H9 (cell line): ENCODE measurements around the gene NR1D1. TPM values are rescaled to one million over a fixed set of nuclear protein-coding genes. Genes with fewer than 3 reads are reported as not detected.
A peak's percentile ranks its signal among the peaks of the same experiment; 100 is the strongest.

Source experiments
- DNase-seq: peaks from one replicate; pipeline ENCODE4 v3.0.0-alpha.2; 2017
- H2AFZ ChIP-seq: one replicate; pipeline ENCODE4 v1.6.1; 2013; ENCODE audit warnings: mild to moderate bottlenecking, low read length, control low read depth, moderate library complexity
- H2AK5ac ChIP-seq: 2 replicates; pipeline ENCODE4 v1.6.1; 2013; ENCODE audit warnings: low read length, control low read depth, mixed read lengths; ENCODE audit not compliant: insufficient read length
- H2BK120ac ChIP-seq: one replicate; pipeline ENCODE4 v1.6.1; 2013; ENCODE audit warnings: low read depth, mild to moderate bottlenecking, low read length, control low read depth, inconsistent platforms; ENCODE audit not compliant: poor library complexity, severe bottlenecking
- H2BK12ac ChIP-seq: 2 replicates; pipeline ENCODE4 v1.6.1; 2013; ENCODE audit warnings: low read length, control low read depth, mixed read lengths, low read depth; ENCODE audit not compliant: insufficient read length
- H2BK15ac ChIP-seq: 2 replicates; pipeline ENCODE4 v1.6.1; 2013; ENCODE audit warnings: low read depth, low read length, control low read depth
- H2BK20ac ChIP-seq: one replicate; pipeline ENCODE4 v1.6.1; 2013; ENCODE audit warnings: low read depth, mild to moderate bottlenecking, low read length, control low read depth, inconsistent platforms; ENCODE audit not compliant: poor library complexity, severe bottlenecking
- H2BK5ac ChIP-seq: 2 replicates; pipeline ENCODE4 v1.6.1; 2013; ENCODE audit warnings: low read length, control low read depth, mixed read lengths; ENCODE audit not compliant: insufficient read length
- H3K14ac ChIP-seq: 2 replicates; pipeline ENCODE4 v1.6.1; 2013; ENCODE audit warnings: low read length, control low read depth; ENCODE audit not compliant: insufficient read depth
- H3K18ac ChIP-seq: 2 replicates; pipeline ENCODE4 v1.6.1; 2013; ENCODE audit warnings: low read depth, mild to moderate bottlenecking, mixed read lengths, low read length, control low read depth; ENCODE audit not compliant: insufficient read length
- H3K23ac ChIP-seq: 2 replicates; pipeline ENCODE4 v1.6.1; 2013; ENCODE audit warnings: low read length, control low read depth, mixed read lengths, low read depth; ENCODE audit not compliant: insufficient read length
- H3K23me2 ChIP-seq: 2 replicates; pipeline ENCODE4 v1.6.1; 2013; ENCODE audit warnings: low read depth, mild to moderate bottlenecking, mixed read lengths, low read length, control low read depth; ENCODE audit not compliant: insufficient read length, poor library complexity, severe bottlenecking
- H3K27ac ChIP-seq: 2 replicates; pipeline ENCODE4 v1.5.1; 2013; ENCODE audit warnings: low read length, control low read depth, mixed read lengths, low read depth; ENCODE audit not compliant: insufficient read length
- H3K27me3 ChIP-seq: 2 replicates; pipeline ENCODE4 v1.6.1; 2013; ENCODE audit warnings: low read length, control low read depth, inconsistent platforms; ENCODE audit not compliant: insufficient read depth
- H3K4ac ChIP-seq: 2 replicates; pipeline ENCODE4 v1.6.1; 2013; ENCODE audit warnings: low read depth, mild to moderate bottlenecking, control low read depth, inconsistent platforms, low read length, moderate library complexity
- H3K4me1 ChIP-seq: 2 replicates; pipeline ENCODE4 v1.6.1; 2013; ENCODE audit warnings: low read length, control low read depth, inconsistent platforms; ENCODE audit not compliant: insufficient read depth
- H3K4me2 ChIP-seq: 2 replicates; pipeline ENCODE4 v1.6.1; 2013; ENCODE audit warnings: low read length, control low read depth, mixed read lengths; ENCODE audit not compliant: insufficient read length, insufficient read depth
- H3K56ac ChIP-seq: 2 replicates; pipeline ENCODE4 v1.6.1; 2013; ENCODE audit warnings: low read depth, mild to moderate bottlenecking, mixed read lengths, low read length, control low read depth; ENCODE audit not compliant: insufficient read length
- H3K79me1 ChIP-seq: 2 replicates; pipeline ENCODE4 v1.6.1; 2013; ENCODE audit warnings: low read depth, mild to moderate bottlenecking, moderate library complexity, low read length, control low read depth, inconsistent platforms; ENCODE audit not compliant: insufficient read depth, poor library complexity, severe bottlenecking
- H3K79me2 ChIP-seq: 2 replicates; pipeline ENCODE4 v1.6.1; 2013; ENCODE audit warnings: low read length, control low read depth, inconsistent platforms; ENCODE audit not compliant: insufficient read depth
- H3K9ac ChIP-seq: 2 replicates; pipeline ENCODE4 v1.6.1; 2013; ENCODE audit warnings: low read length, control low read depth, mixed read lengths; ENCODE audit not compliant: insufficient read length; ENCODE audit errors: extremely low read depth
- H3K9me3 ChIP-seq: one replicate; pipeline ENCODE4 v1.6.1; 2013; ENCODE audit warnings: low read depth, low read length, inconsistent platforms; ENCODE audit not compliant: control insufficient read depth
- H3T11ph ChIP-seq: one replicate; pipeline ENCODE4 v1.6.1; 2013; ENCODE audit warnings: mild to moderate bottlenecking, low read length, control low read depth, inconsistent platforms
- H4K20me1 ChIP-seq: one replicate; pipeline ENCODE4 v1.6.1; 2013; ENCODE audit not compliant: control insufficient read depth, insufficient read length, insufficient read depth
- H4K5ac ChIP-seq: 2 replicates; pipeline ENCODE4 v1.6.1; 2013; ENCODE audit warnings: low read depth, mild to moderate bottlenecking, mixed read lengths, low read length, control low read depth; ENCODE audit not compliant: insufficient read length
- H4K8ac ChIP-seq: replicated peaks from 2 replicates; pipeline ENCODE4 v1.6.1; 2013; ENCODE audit warnings: low read length, control low read depth, mixed read lengths, low read depth; ENCODE audit not compliant: insufficient read length
- H4K91ac ChIP-seq: 2 replicates; pipeline ENCODE4 v1.6.1; 2013; ENCODE audit warnings: low read depth, mild to moderate bottlenecking, moderate library complexity, mixed read lengths, low read length, control low read depth; ENCODE audit not compliant: insufficient read length
- H3K27ac Mint-ChIP-seq, 3 experiments: 2 replicates in 2 of 3; 3 replicates in 1 of 3; pipeline ENCODE4 v1.8.0; 2020 to 2021; ENCODE audit warnings: mixed read lengths in 3 of 3, mild to moderate bottlenecking in 1 of 3, moderate library complexity in 1 of 3
- H3K27me3 Mint-ChIP-seq: 2 replicates; pipeline ENCODE4 v1.8.0; 2021; ENCODE audit warnings: low read depth, mild to moderate bottlenecking, moderate library complexity, mixed read lengths
- H3K36me3 Mint-ChIP-seq, 3 experiments: 2 replicates in 2 of 3; 3 replicates in 1 of 3; pipeline ENCODE4 v1.8.0; 2020 to 2021; ENCODE audit warnings: low read depth in 3 of 3, mixed read lengths in 3 of 3; ENCODE audit not compliant: insufficient read depth in 1 of 3
- H3K4me1 Mint-ChIP-seq, 2 experiments: 2 replicates each; pipeline ENCODE4 v1.8.0; 2020; ENCODE audit warnings: mixed read lengths in 2 of 2
- H3K4me3 Mint-ChIP-seq, 2 experiments: 2 replicates in 1 of 2; 3 replicates in 1 of 2; pipeline ENCODE4 v1.8.0; 2020 to 2021; ENCODE audit warnings: mild to moderate bottlenecking in 2 of 2, mixed read lengths in 2 of 2, moderate library complexity in 1 of 2
- H3K9me3 Mint-ChIP-seq, 2 experiments: 2 replicates in 1 of 2; 3 replicates in 1 of 2; pipeline ENCODE4 v1.8.0; 2020; ENCODE audit warnings: mild to moderate bottlenecking in 2 of 2, mixed read lengths in 2 of 2, moderate library complexity in 1 of 2
- CTCF ChIP-seq: fragments of 200-600 bp; sonication (generic); conservative IDR thresholded peaks from 3 replicates; pipeline ENCODE4 v1.8.0; 2021; ENCODE audit warnings: antibody characterized with exemption, mild to moderate bottlenecking
- WGBS: extraction: QIAGEN DNeasy Blood & Tissue Kit; methylation state at CpG from one replicate; pipeline ENCODE4 v1.1.7; 2013; ENCODE audit warnings: missing lambda C conversion rate, low lambda C conversion rate, mixed read lengths; ENCODE audit not compliant: insufficient read length; ENCODE audit errors: extremely low coverage; 5-methylcytosine and 5-hydroxymethylcytosine counted together
- total RNA-seq: library from RNA; stranded (reverse); gene quantifications from 2 replicates; pipeline ENCODE4 v1.2.1, GENCODE V29; 2021

NR1D1 gene
- total RNA-seq, 1 experiment from 2014 or later = 8.6 TPM

DNA sequence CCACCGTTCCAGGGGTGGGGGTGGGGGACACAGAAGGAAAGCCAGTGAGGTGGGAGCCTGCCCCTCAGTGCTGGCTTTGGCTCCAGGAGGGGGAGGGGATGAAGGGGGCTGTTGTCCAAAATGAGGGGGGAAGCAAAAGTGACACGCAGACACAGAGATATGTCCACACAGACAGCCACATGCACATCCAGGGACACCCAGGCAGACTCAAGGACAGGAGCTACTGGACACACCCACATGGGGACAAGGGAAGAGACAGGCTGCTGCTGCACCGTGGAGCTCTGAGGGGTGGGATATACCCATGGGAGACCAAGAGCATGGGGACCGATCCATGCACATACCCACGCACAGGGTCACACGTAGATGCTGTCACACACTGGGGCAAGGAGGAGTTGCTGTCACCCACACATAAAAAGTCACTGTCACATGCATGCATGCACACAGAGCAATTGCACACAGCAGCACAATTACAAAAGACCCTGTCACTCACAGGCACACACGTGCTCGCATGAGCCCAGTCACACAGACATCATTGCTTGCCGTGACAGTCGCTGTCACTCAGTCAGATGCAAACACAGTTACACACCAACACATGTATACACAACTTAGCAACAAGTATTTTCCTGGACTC is 36.4 kb downstream of the NR1D1 start:
- no peak for TF ChIP-seq CTCF
- Histone ChIP-seq H3K23ac (no peak overlapping the region), H3K4me1 (peaks cover 14% of the 10 kb centered on the region), H3K9ac (no peak overlapping the region), H3K56ac (no peak overlapping the region), H2BK20ac (no peak overlapping the region), H3K4ac (no peak overlapping the region), H4K5ac (no peak overlapping the region), H3T11ph (no peak overlapping the region), H2BK120ac (no peak overlapping the region), H2AFZ (no peak overlapping the region), H2BK15ac (no peak overlapping the region), H4K8ac (no peak overlapping the region), H3K27me3 (peaks cover 2% of the 10 kb centered on the region; the same call in 1 of the 2 replicates), H3K9me3 (no peaks in the 10 kb centered on the region), H2BK5ac (no peak overlapping the region), H3K4me2 (peak overlapping the region; percentile 69), H2BK12ac (no peak overlapping the region), H3K14ac (no peak overlapping the region), H3K27ac (no peak overlapping the region), H3K79me2 (no peaks in the 10 kb centered on the region), H2AK5ac (no peak overlapping the region), H3K79me1 (no peaks in the 10 kb centered on the region), H4K91ac (no peak overlapping the region), H3K23me2 (peaks cover 11% of the 10 kb centered on the region), H4K20me1 (peaks cover 3% of the 10 kb centered on the region), H3K18ac (no peak overlapping the region)
- H3K36me3 Mint-ChIP-seq = no peaks in the 10 kb centered on the region; a peak in 1 of 7 replicates
- WGBS = no CpG with 5 or more reads among the region's 10 CpGs
- H3K27ac Mint-ChIP-seq = peak overlapping the region in 1 of 3 experiments; percentile 82; a peak in 1 of 7 replicates
- peaks cover 54 to 81% of the 10 kb centered on the region in 2 experiments for H3K4me1 Mint-ChIP-seq
- peak overlapping the region; percentile 77 to 91 for H3K4me3 Mint-ChIP-seq
- DNase-seq = peak; percentile 29
- H3K27me3 Mint-ChIP-seq = peaks cover 36% of the 10 kb centered on the region
- no peaks in the 10 kb centered on the region; a peak in 1 of 5 replicates for H3K9me3 Mint-ChIP-seq
